Measurements from ENCODE around the gene GRIA4.

GRIA4 gene

DNA sequence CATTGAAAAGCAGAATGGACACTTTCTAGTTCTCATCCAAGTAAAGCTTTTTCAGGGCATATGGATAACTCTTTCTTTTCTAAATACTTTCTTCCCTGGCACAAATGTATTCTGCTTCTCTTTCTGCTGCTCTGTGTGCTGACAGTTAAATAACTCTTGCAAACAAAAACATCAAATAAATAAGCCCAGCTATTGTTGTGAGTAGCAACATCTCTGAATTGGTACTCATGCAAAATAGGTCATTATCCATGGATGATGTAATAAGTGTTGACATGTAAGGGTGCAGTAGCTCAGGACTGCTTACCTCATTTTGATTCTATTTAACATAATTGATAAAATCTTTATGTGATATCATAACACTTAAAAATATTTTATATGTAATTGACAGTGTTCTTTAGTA lies 247.9 kb downstream of the GRIA4 start:
- H3K4me3 ChIP-seq (ENCODE audit: low read length), result no peak overlapping the region
- H3K27ac ChIP-seq (ENCODE audit: low read length), result no peak overlapping the region
- no peak overlapping the region for H3K4me2 ChIP-seq (ENCODE audit: low read length)
- H3K27me3 ChIP-seq (ENCODE audit: low read depth, low read length), result no peaks in the 10 kb centered on the region
- H3K4me1 ChIP-seq (ENCODE audit: low read length), result no peaks in the 10 kb centered on the region
- no peaks in the 10 kb centered on the region for H3K36me3 ChIP-seq (replicated peaks; ENCODE audit: low read depth, low read length)
- TF ChIP-seq EZH2phosphoT487 (IDR thresholded peaks at IDR 0.05; ENCODE audit: low read depth) (no peak), CTCF (IDR thresholded peaks at IDR 0.05; ENCODE audit: low read depth, low read length) (no peak)
- no peak overlapping the region for H2AFZ ChIP-seq (ENCODE audit: low read depth, low read length)
- no peak overlapping the region for H3K9ac ChIP-seq (ENCODE audit: low read length)
- H3K79me2 ChIP-seq (ENCODE audit: low read length), result no peaks in the 10 kb centered on the region
- no peaks in the 10 kb centered on the region for H3K9me3 ChIP-seq (ENCODE audit: insufficient read depth, low read length)
- no peaks in the 10 kb centered on the region for H4K20me1 ChIP-seq (ENCODE audit: insufficient read depth, low read length)

DNA sequence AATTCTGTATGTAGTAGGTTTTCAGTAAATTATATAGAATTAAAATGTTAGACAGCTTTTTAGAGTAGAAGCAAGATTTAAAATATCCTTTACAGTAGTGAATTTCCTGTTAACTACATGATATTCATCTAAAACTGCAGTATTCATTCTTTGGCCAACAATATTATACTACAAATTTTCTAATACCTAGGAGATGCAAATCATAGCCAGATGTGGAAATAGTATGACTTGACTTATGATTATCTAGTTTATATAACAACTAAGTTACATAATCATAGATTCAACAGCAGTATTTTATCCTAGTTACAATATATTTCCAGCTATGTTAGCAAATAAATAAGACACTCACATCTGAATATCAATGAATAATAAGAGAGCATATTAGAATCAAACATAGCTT lies 249.0 kb downstream of the GRIA4 start:
- no peaks in the 10 kb centered on the region; the same call in 1 of the 2 replicates for H3K27me3 ChIP-seq (ENCODE audit: low read depth, low read length)
- H3K9ac ChIP-seq (ENCODE audit: low read length), result no peak overlapping the region
- H3K79me2 ChIP-seq (ENCODE audit: low read length), result no peaks in the 10 kb centered on the region
- H3K4me1 ChIP-seq (ENCODE audit: low read length), result no peaks in the 10 kb centered on the region
- H3K4me2 ChIP-seq (ENCODE audit: low read length), result no peak overlapping the region
- no peaks in the 10 kb centered on the region for H3K36me3 ChIP-seq (replicated peaks; ENCODE audit: low read depth, low read length)
- H3K9me3 ChIP-seq (ENCODE audit: insufficient read depth, low read length), result no peaks in the 10 kb centered on the region
- no peak overlapping the region for H3K27ac ChIP-seq (ENCODE audit: low read length)
- H2AFZ ChIP-seq (ENCODE audit: low read depth, low read length), result no peak overlapping the region
- no peak for TF ChIP-seq CTCF (IDR thresholded peaks at IDR 0.05; ENCODE audit: low read depth, low read length)
- H4K20me1 ChIP-seq (ENCODE audit: insufficient read depth, low read length), result no peaks in the 10 kb centered on the region
- H3K4me3 ChIP-seq (ENCODE audit: low read length), result no peak overlapping the region

- no peaks in the 10 kb centered on the region for H3K36me3 ChIP-seq (replicated peaks; ENCODE audit: low read depth, low read length)
- H3K9me3 ChIP-seq (ENCODE audit: insufficient read depth, low read length), result no peaks in the 10 kb centered on the region
- TF ChIP-seq EZH2phosphoT487 (IDR thresholded peaks at IDR 0.05; ENCODE audit: low read depth), result no peak
Measured at GRCh38 chr11:105860105-105860504, 250.2 kb downstream of the GRIA4 start.

DNA sequence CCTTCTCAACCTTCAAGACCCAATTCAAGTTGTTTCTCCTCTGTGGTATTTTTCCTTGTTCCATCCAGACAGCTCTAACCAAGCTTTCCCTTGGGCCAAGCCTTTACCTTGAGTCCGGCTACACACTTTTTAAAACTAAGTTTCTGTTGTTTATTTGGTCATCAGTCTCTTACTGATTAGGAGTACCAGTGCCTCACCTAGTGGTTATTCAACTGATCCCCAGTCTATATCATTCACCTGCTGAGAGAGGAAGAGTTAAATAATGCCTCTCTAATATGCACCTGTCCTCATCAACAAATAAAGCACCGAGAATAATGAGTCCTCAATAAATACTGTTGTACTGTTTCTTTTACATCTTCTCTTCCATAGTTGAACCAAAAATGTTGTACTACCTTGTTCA lies 251.4 kb downstream of the GRIA4 start:
- no peaks in the 10 kb centered on the region for H3K4me1 ChIP-seq (ENCODE audit: low read length)
- TF ChIP-seq EZH2phosphoT487 (IDR thresholded peaks at IDR 0.05; ENCODE audit: low read depth), result no peak
- TF ChIP-seq CTCF (IDR thresholded peaks at IDR 0.05; ENCODE audit: low read depth, low read length), result peak; percentile 42
- no peaks in the 10 kb centered on the region for H3K9me3 ChIP-seq (ENCODE audit: insufficient read depth, low read length)
- no peaks in the 10 kb centered on the region for H4K20me1 ChIP-seq (ENCODE audit: insufficient read depth, low read length)
- H3K27me3 ChIP-seq (ENCODE audit: low read depth, low read length), result no peaks in the 10 kb centered on the region; the same call in 1 of the 2 replicates
- H3K4me3 ChIP-seq (ENCODE audit: low read length), result no peak overlapping the region
- H3K9ac ChIP-seq (ENCODE audit: low read length), result no peak overlapping the region
- H2AFZ ChIP-seq (ENCODE audit: low read depth, low read length), result no peak overlapping the region
- H3K4me2 ChIP-seq (ENCODE audit: low read length), result no peak overlapping the region
- H3K79me2 ChIP-seq (ENCODE audit: low read length), result no peaks in the 10 kb centered on the region
- H3K27ac ChIP-seq (ENCODE audit: low read length), result no peak overlapping the region
- no peaks in the 10 kb centered on the region for H3K36me3 ChIP-seq (replicated peaks; ENCODE audit: low read depth, low read length)

More at GRCh38 chr11:105860105-105860504, 250.2 kb downstream of the GRIA4 start:
- no peaks in the 10 kb centered on the region for H4K20me1 ChIP-seq (ENCODE audit: insufficient read depth, low read length)
- H3K4me2 ChIP-seq (ENCODE audit: low read length), result no peak overlapping the region
- H3K4me1 ChIP-seq (ENCODE audit: low read length), result no peaks in the 10 kb centered on the region
- no peaks in the 10 kb centered on the region; the same call in 1 of the 2 replicates for H3K27me3 ChIP-seq (ENCODE audit: low read depth, low read length)
- no peaks in the 10 kb centered on the region for H3K79me2 ChIP-seq (ENCODE audit: low read length)
- H3K4me3 ChIP-seq (ENCODE audit: low read length), result no peak overlapping the region
- H3K9ac ChIP-seq (ENCODE audit: low read length), result no peak overlapping the region
- H3K27ac ChIP-seq (ENCODE audit: low read length), result no peak overlapping the region
- no peak overlapping the region for H2AFZ ChIP-seq (ENCODE audit: low read depth, low read length)
